HG02938 (cell line): Measurements from ENCODE around the gene DOCK7.
"Not testable (repeated sequence)": the region's sequence is repeated elsewhere in the genome, so short reads cannot be mapped to it uniquely, and the experiment has no call there.

Experiments used
- ATAC-seq: cut with Tn5 transposase; IDR thresholded peaks from one replicate; pipeline ENCODE4 v1.9.1; 2021; ENCODE audit warnings: mild to moderate bottlenecking, moderate library complexity; ENCODE audit not compliant: unreplicated experiment

DOCK7 gene, protein sequence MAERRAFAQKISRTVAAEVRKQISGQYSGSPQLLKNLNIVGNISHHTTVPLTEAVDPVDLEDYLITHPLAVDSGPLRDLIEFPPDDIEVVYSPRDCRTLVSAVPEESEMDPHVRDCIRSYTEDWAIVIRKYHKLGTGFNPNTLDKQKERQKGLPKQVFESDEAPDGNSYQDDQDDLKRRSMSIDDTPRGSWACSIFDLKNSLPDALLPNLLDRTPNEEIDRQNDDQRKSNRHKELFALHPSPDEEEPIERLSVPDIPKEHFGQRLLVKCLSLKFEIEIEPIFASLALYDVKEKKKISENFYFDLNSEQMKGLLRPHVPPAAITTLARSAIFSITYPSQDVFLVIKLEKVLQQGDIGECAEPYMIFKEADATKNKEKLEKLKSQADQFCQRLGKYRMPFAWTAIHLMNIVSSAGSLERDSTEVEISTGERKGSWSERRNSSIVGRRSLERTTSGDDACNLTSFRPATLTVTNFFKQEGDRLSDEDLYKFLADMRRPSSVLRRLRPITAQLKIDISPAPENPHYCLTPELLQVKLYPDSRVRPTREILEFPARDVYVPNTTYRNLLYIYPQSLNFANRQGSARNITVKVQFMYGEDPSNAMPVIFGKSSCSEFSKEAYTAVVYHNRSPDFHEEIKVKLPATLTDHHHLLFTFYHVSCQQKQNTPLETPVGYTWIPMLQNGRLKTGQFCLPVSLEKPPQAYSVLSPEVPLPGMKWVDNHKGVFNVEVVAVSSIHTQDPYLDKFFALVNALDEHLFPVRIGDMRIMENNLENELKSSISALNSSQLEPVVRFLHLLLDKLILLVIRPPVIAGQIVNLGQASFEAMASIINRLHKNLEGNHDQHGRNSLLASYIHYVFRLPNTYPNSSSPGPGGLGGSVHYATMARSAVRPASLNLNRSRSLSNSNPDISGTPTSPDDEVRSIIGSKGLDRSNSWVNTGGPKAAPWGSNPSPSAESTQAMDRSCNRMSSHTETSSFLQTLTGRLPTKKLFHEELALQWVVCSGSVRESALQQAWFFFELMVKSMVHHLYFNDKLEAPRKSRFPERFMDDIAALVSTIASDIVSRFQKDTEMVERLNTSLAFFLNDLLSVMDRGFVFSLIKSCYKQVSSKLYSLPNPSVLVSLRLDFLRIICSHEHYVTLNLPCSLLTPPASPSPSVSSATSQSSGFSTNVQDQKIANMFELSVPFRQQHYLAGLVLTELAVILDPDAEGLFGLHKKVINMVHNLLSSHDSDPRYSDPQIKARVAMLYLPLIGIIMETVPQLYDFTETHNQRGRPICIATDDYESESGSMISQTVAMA (N-terminal part only)

DNA sequence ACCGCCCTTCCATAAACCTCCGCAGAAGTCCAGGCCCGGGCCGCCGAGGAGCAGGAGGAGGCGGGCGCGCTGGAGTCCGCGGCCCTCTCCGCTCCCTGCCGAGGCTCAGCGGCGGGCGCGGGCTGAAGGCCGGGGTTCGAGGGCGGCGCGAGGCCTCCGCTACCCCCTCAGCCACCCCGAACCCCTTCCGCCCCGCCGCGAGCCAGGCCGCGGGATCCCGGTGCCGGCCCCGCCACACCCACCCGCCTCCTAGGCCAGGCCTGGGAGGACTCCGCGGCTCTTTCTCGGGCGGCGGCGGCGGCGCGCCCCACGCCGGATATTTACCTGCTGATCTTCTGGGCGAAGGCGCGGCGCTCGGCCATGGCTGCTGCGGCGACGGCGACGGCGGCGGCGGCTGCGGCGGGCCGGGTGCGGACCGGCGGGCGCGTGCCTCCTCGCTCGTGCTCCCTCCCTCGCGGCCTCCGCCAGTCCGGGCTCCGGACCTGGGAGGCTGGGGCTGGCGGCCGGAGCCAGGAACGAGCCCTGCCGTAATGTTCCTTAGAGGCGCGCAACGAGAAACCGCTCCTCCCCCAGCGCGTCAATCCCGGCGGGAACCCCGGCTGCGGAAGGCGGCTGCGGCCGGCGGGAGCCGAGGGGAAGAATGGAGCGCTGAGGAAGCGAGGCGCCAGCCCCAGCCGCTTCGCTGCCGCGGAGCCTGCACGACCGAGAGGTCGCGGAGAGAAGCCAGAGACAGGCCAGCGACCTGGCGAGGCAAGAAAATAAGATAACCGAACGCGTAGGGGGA, at the start of gene DOCK7:
DOCK7 (minus strand) TSS at position 484 of the 784 bp plus-strand sequence; CDS start at position 362, 122 bp downstream.
- peak; percentile 61 for ATAC-seq

DNA sequence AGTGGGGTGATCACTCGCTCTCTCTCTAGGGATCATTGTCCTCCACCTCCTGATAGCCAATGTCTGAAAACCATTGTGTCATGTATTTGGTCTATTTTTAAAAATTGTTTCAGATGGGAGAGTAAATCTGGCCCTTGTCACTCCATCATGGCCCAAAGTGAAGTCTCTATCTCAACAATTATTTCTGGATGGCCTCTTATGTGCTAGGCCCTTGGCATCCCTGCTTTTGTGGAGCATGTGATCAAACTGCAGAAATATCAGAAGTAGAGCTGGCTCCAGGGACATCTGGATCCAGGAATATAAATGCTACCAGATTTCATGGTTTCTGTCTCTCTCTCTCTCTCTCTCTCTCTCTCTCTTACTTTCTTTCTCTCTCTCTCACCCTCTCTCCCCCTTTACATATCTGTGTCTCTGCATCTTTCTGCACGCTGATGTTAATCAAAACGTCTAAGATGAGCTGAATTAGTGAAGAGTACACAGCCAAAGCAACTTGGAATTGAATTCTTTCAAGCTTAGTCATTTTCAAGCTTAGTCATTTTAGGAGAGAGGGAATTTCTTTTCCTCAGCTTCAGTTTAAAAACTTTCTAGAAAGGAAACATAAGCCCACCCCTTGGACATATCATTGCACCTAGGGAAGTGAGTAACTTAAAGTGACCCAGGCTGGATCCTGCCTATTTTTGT, 47.4 kb upstream of the DOCK7 start:
- no peak for ATAC-seq

DNA sequence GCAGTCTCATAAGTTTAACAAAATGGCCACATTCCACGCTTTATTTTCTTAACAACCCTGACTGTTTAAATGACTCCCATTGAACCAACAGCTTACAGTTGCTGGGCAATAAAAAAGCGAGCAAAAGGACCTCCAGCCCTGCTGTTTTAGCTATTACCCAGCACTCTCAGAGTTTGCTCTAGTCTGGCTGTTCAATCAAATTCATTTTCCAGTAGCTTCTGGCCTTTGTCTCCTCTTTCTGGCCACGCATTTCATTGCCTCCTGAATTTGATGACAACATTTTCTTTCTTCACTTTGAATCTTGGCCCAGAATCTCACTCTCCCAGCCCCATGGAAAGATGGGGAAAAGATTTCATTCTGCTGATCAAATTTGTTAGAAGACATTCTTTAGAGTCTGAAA, 44.1 kb upstream of the DOCK7 start:
- no peak for ATAC-seq

DNA sequence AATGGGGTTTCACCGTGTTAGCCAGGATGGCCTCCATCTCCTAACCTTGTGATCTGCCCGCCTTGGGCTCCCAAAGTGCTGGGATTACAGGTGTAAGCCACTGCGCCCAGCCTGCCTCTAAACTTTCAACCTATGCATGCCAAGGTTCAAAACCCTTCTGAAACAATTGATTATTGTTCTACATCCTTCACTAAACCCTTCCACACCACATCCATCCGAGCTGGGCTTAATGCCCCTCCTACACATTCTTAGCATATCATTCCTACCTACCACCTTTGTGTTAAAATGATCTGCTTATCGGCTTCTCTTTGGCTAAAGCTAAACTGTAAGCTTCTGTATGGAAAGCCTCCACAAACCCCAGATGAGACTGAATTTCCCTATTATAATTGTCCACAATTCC, 40.8 kb upstream of the DOCK7 start:
- ATAC-seq, result no peak

DNA sequence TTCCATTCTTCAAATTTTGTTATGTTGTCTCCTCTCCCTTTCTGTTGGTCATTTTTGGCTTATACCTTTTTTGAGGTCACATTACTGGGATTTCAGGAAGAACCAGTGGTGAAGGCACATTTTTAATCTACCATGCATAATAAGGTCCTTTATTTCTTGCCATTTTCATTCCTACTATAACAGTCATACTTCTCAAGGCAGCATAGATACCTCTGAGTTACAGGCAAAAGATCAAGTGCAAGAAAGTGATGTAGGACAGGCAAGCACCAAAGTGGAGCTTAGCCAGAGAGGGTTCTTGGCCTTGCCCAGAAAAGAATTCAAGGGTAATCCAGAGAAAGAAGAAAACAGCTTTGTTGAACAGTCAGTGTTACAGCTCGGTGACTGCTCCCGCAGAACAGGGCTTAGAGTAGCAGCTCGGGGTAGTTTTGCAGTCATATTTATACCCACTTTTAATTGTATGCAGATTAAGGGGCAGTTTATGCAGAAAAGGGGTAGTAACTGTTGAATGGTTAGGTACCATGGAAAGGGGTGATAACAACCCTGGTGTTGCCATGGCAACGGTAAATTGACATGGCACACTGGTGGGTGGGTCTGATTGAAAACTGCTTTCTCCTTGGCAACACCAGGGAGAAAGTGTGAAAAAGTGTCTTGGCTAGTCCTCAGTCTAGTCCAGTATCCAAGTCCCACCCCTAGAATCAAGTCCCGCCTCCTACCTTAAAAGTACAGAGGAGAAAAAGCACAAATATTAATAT, 39.6 kb upstream of the DOCK7 start:
- no peak for ATAC-seq

DNA sequence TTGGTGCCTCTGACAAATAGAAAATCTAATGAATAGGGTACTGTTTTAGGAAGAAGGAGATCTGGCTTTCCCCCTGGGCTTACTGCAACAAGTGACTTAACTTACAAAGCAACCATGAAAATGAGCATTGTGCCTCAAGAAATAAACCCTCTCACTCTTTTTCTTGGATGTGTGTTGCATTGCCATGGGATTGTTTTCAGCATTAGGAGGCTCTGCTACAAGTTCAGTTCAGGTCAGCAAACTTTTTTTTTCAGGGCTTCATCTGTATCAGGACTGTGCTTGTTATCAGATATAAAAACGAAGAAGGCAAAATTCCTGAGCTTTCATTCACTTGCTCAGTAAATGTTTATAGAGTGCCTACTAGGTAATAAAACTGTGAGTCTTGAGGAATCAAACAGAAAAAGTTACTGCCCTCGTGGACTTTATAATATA, 37.8 kb upstream of the DOCK7 start:
- no peak for ATAC-seq

DNA sequence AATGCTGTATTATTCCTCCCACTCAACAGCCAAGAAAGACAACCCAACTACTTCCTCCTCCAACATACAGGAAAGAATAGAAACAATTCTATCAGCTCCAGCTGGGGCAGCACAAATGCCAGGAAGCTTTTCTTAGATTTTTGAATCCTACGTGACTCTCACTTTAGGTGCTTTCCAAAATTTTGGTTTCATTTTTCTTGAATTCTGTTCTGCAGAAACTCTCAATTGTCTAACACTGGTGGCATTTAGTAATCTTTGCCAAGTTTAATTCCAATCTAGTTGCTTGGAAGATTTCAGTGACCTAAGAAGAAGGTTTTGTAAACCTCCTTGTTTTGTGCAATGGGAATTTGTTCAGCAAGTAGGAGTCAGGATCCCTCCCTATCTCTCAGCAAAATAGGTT, 37.1 kb upstream of the DOCK7 start:
- ATAC-seq, result no peak

DNA sequence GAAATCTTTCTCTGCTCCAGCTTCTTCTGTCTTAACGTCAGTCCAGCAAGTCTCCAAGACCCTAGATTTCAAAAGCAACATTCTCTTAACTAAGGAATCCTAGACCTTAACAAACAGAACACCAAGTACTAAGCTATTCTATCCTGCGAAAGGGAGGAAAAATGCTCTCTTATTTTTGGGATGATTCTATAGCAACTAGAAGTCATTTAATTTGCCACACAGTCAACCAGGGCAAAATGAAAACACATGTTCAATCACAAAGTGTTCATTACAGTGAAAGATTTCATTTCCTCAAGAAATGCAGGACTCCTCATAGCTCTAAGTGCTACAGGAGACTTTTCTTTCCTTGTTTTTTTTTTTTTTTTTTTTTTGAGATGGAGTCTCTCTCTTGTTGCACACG, 36.2 kb upstream of the DOCK7 start:
- ATAC-seq, result no peak

DNA sequence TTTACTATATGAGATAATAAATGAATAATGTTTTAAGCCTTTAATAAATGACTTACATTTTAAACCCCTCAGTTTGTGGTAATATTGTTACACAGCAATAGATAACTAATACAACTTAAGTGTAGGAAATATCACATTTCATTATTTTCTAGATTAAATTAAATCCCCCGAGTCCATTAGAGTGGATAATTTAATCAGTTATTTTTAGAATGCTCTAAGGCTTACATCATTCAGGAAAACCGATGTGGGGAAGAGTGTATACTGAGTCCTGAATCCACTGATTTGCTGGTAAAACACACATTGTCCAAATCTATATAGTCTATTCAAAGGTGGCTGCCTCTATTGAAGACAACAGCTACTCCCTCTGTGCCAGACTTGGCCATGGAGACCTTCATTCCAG, 35.7 kb upstream of the DOCK7 start:
- ATAC-seq, result no peak

DNA sequence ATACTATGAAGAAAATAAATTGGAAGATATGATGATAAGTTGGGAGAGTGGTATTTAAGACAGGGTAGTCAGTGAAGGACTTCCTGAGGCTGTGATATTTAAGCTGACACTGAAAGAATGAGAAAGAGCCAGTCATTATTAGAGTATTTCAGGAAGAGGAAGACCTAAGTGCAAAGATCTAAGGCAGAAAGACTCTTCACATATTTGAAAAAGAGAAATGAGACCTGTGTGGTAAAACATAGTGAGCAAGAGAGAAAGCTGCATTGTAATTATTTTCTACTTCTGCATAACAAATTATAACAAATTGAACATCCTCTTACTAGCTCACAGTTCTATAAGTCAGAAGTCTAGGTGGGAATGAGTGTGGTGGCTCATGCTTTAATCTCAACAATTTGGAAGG, 34.6 kb upstream of the DOCK7 start:
- ATAC-seq, result peak; percentile 77

DNA sequence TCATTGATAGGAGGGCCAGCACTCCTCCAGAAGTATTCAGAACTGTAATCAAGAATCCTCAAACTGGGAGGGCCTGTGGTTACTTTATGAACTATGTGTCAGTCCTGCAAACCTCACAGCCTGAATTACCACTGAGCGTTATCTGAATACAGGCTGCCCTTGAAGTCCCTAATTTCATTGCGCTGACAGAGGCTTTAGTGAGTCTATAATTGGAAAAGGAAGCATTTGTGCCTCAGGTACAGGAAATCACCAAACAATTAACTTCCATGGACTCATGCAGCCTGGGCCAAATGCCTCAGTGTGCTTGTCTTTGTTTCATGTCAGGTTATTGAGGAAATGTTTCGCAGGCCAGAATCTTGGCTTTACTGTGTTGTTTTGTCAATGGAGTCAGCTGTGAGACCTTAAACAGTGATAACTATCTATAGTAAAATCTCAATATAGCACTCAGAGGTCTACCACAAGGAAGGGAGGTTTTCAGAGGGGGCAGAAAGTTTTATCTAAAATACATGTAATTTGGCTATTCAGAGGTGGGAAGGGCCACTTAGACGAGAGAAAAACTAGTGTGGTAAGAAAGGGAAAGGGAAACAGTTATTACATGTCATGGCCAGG, 32.9 kb upstream of the DOCK7 start:
- ATAC-seq, result no peak

DNA sequence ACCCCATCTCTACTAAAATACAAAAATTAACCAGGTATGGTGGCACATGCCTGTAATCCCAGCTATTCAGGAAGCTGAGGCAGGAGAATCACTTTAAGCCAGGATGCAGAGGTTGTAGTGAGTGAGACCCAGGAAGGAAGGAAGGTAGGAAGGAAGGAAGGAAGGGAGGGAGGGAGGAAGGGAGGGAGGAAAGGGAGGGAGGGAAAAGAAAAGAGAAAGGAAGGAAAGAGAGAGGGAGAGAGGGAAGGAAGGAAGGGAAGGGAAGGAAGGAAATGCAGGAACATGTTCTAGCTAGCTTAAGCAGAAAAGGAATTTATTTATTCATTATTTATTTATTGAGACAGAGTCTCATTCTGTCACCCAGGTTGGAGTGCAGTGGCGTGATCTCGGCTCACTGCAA, 30.2 kb upstream of the DOCK7 start:
- not testable (repeated sequence) for ATAC-seq

DNA sequence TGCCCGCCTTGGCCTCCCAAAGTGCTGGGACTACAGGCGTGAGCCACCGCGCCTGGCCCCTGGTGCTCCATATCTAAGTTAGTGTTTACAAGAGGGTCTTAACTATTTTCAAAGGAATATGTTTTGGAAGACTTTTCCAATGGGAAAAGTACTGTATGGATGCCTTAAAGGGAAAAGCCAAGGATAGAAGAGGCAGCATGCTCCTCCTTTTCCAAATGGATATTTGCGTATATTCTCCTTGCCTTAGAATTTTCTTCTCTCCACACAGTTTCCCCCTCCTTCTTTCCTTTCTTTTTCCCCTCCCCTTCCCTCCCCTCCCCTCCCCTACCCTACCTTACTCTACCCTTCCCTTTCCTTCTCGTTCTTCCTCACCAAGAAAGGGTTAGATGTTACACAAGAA, 29.3 kb upstream of the DOCK7 start:
- ATAC-seq, result no peak

DNA sequence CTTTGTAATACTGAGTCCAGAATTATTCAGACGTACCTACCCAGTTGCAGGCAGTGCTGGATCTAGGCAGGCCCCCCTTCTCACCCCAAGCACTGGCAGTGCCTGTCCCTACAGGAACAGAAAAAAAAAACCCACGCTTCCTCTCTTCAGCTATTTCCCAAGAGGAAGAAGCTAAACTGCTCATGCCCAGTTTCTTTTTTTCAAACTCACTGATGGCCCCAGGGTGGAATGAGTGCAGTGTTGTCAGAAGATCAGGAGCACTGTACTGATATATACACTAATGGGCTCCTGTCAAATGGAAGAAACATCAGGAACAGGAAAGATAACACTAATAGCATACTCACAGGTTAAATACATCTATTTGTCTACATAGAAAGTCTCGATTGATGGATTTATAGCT, 28.2 kb upstream of the DOCK7 start:
- ATAC-seq, result no peak

DNA sequence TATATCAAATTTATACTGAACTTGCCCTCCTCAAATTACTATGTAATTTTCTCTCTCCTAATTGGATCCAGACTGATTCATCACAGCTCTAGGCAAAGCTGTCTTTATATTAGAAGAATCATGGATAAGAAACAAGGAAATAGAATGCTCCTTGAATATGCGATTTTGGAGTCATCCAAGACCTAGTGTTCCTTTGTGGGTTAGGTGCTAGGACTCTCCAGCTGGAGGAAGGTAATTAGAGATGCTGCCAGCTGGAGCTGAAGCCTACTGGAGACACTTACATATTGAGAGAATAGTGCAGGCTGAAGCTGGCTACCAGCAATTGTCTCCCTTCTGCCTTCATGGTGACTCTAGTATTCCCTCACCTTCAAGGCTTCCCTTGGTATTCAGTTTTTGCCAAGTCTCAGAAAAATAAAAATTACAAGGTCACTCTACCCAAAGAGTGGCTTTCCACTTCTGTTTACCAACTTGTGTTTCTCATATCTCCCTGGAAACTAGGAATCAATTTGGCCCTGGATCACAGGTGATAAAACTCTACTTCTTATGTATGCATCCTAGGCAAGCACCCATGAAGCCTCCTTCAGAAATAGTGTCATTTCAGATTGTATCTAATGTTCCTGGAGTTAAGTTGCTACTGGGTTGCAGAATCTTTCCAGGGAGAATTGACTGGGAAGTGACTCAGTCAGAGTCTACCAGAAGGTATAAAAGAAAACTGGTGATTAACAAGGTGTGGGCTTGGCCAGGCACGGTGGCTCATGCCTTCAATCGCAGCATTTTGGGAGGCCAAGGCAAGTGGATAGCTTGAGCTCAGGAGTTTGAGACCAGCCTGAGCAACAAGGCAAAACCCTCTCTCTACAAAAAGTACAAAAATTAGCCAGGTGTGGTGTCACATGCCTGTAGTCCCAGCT, 24.4 kb upstream of the DOCK7 start:
- ATAC-seq, result no peak

DNA sequence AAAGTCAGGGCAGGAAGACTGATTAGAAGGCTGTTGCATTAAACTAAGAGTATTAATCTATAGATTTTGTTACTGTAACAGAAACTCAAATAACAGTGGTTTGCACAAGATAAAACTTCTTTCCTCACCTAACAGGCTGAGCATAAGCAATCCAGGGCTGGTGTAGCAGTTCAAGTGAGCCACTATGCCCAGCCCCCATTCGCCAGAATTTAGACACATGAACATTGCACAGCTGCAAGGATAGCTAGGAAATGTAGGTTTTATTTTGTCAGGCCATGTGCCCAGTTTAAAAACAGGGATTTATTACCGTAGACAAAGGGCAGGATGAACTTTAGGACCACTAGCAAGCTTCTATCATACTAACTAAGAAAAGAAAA, 19.5 kb upstream of the DOCK7 start:
- no peak for ATAC-seq

DNA sequence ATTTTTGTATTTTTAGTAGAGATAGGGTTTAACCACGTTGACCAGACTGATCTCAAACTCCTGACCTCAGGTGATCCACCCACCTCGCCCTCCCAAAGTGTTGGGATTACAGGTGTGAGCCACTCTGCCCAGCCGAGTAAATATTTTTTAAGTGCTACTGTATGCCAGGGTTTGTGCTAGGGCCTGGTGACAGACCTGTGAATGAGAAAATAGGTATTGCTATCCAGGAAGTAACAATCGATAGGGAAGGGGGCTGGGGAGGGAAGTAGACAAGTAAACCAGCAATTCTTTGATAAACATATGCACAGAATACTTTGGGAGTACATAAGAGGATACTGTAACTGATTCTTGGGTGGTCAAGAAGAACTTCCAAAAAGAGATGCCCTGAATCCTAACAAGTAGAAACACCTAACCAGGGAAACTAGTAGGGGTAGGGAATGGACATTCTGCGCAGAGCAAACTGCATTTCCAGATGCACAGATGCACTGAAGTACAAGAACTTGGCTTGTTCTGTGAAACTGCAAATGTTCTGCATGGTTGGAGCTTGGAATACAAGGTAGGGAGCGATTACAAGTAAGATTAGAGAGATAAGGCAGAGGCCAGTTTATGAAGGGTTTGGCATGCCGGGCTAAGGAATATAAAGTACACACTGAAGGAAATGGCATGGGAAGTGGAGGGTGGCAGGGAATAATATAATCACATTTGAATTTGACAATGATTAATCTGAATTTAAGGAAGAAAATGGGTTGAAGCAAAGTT, 19.0 kb upstream of the DOCK7 start:
- no peak for ATAC-seq
